B cell (primary cell): ENCODE data around the gene MED27. TPM values are rescaled to one million over a fixed set of nuclear protein-coding genes. Genes with fewer than 3 reads are reported as not detected.

Experiments
- ATAC-seq: fragments of 200-7000 bp; cut with Tn5 transposase; one replicate; pipeline ENCODE4 v1.10.0; 2021; ENCODE audit warnings: low read depth, mild to moderate bottlenecking, moderate number of reproducible peaks, moderate library complexity
- CTCF ChIA-PET: fragments of 350-600 bp; sonication (Branson Sonifier 250); formaldehyde crosslinking; loops from one replicate; lab custom pipeline; 2021; ENCODE audit warnings: antibody characterized with exemption, inconsistent platforms; lab: Charles Lee
- POLR2A ChIA-PET: fragments of 350-600 bp; sonication (Branson Sonifier 250); formaldehyde crosslinking; loops from one replicate; lab custom pipeline; 2021; ENCODE audit warnings: antibody characterized with exemption; lab: Charles Lee
- DNase-seq: peaks from one replicate; pipeline ENCODE4 v3.0.0; 2013
- H2AFZ ChIP-seq: 2 replicates; pipeline ENCODE4 v1.6.1; 2012; ENCODE audit warnings: mild to moderate bottlenecking, low read depth, low read length; ENCODE audit not compliant: insufficient read depth, poor library complexity, severe bottlenecking
- H3K27ac ChIP-seq, 2 donors: 1 replicate in 1 of 2; 2 replicates in 1 of 2; pipeline ENCODE4 v1.5.1; 2012 to 2013; ENCODE audit warnings: low read length in 2 of 2, mild to moderate bottlenecking in 2 of 2, moderate library complexity in 1 of 2
- H3K27me3 ChIP-seq, 4 experiments: fragments of 200-600 bp in 1 of 4; sonication (generic) in 1 of 4; replicated peaks in 1 of 4; 1 replicate in 2 of 4; 2 replicates in 2 of 4; pipeline versions ENCODE4 v1.6.1 to v1.7.0; 2013 to 2016; ENCODE audit warnings: low read length in 3 of 4, mild to moderate bottlenecking in 2 of 4, mixed read lengths in 1 of 4, moderate library complexity in 1 of 4; ENCODE audit not compliant: insufficient read depth in 4 of 4, control insufficient read depth in 3 of 4; ENCODE audit errors: control extremely low read depth in 1 of 4
- H3K36me3 ChIP-seq, 2 experiments: replicated peaks in 1 of 2; 1 replicate in 1 of 2; 2 replicates in 1 of 2; pipeline versions ENCODE4 v1.6.1 to v1.7.1; 2013; ENCODE audit warnings: low read length in 1 of 2; ENCODE audit not compliant: insufficient read depth in 2 of 2, control insufficient read depth in 1 of 2; ENCODE audit errors: control extremely low read depth in 1 of 2, extremely low read depth in 1 of 2
- H3K4me1 ChIP-seq, 2 donors: fragments of 200-600 bp in 1 of 2; sonication (generic) in 1 of 2; 1 replicate in 1 of 2; 2 replicates in 1 of 2; pipeline versions ENCODE4 v1.5.1 to v1.6.1; 2013 to 2017; ENCODE audit warnings: low read length in 2 of 2; ENCODE audit not compliant: control insufficient read depth in 2 of 2, insufficient read depth in 2 of 2
- H3K4me2 ChIP-seq: replicated peaks from 2 replicates; pipeline ENCODE3; 2012; ENCODE audit warnings: mild to moderate bottlenecking, low read depth, low read length; ENCODE audit not compliant: poor library complexity, severe bottlenecking
- H3K4me3 ChIP-seq, 5 experiments: fragments of 200-600 bp in 1 of 5; sonication (generic) in 1 of 5; 1 replicate in 3 of 5; 2 replicates in 2 of 5; pipeline versions ENCODE4 v1.5.1 to v1.7.0; 2011 to 2016; ENCODE audit warnings: low read length in 4 of 5, mild to moderate bottlenecking in 4 of 5, low read depth in 2 of 5, control low read depth in 1 of 5, moderate library complexity in 1 of 5; ENCODE audit not compliant: insufficient read depth in 1 of 5; ENCODE audit errors: control extremely low read depth in 1 of 5, extremely low read depth in 1 of 5
- H3K79me2 ChIP-seq: fragments of 200-600 bp; sonication (generic); one replicate; pipeline ENCODE4 v1.6.0; 2016; ENCODE audit warnings: low read length; ENCODE audit not compliant: control insufficient read depth, insufficient read depth
- H3K9ac ChIP-seq: fragments of 200-600 bp; sonication (generic); 2 replicates; pipeline ENCODE4 v1.6.1; 2017; ENCODE audit warnings: mild to moderate bottlenecking, low read length, moderate library complexity
- H3K9me3 ChIP-seq, 3 donors: one replicate each; pipeline versions ENCODE4 v1.6.1 to v1.7.1; 2013; ENCODE audit warnings: low read length in 2 of 3; ENCODE audit not compliant: control insufficient read depth in 2 of 3, insufficient read depth in 1 of 3; ENCODE audit errors: control extremely low read depth in 1 of 3
- H4K20me1 ChIP-seq: 2 replicates; pipeline ENCODE4 v1.6.0; 2012; ENCODE audit warnings: mild to moderate bottlenecking, low read length; ENCODE audit not compliant: insufficient read depth, control insufficient read depth, poor library complexity, severe bottlenecking
- H3K27ac Mint-ChIP-seq: one replicate; pipeline ENCODE4 v1.8.0; 2021; ENCODE audit warnings: mixed read lengths
- H3K27me3 Mint-ChIP-seq: one replicate; pipeline ENCODE4 v1.8.0; 2021; ENCODE audit warnings: mixed read lengths
- H3K4me1 Mint-ChIP-seq: one replicate; pipeline ENCODE4 v1.8.0; 2021; ENCODE audit warnings: mixed read lengths
- H3K4me3 Mint-ChIP-seq: one replicate; pipeline ENCODE4 v1.8.0; 2021; ENCODE audit warnings: mixed read lengths
- H3K9me3 Mint-ChIP-seq: one replicate; pipeline ENCODE4 v1.8.0; 2022; ENCODE audit warnings: mixed read lengths; ENCODE audit not compliant: insufficient read depth
- CTCF ChIP-seq: fragments of 200-600 bp; IDR thresholded peaks from one replicate; pipeline ENCODE4 v1.8.0; 2022; ENCODE audit warnings: antibody characterized with exemption, mild to moderate bottlenecking
- EZH2 ChIP-seq: IDR thresholded peaks from 2 replicates; pipeline ENCODE4 v1.6.1; 2012; ENCODE audit warnings: borderline replicate concordance, low read depth, mild to moderate bottlenecking, moderate library complexity, low read length; ENCODE audit not compliant: insufficient read depth, poor library complexity, severe bottlenecking
- WGBS: methylation state at CpG from one replicate; pipeline ENCODE4 v1.1.5; 2013; ENCODE audit warnings: missing lambda C conversion rate; ENCODE audit not compliant: insufficient coverage; 5-methylcytosine and 5-hydroxymethylcytosine counted together
- intact Hi-C: fragments of 100-400 bp; cut with micrococcal nuclease; formaldehyde crosslinking; loops from one replicate; pipeline ENCODE4 v1.10.0; 2022
- polyA plus RNA-seq: library from polyadenylated mRNA; depleted of rRNA; stranded (reverse); fragments of >200 nt; gene quantifications from 2 replicates; pipeline ENCODE4 v1.2.3, GENCODE V29; 2012
- total RNA-seq, 2 donors: library from RNA; stranded (reverse); fragments of 120-200 nt in 1 of 2; gene quantifications; 1 replicate in 1 of 2; 2 replicates in 1 of 2; pipeline versions ENCODE4 v1.2.3 to v1.2.4, GENCODE V29; 2013 to 2022

Gene MED27
- total and polyA plus RNA-seq, 2 donors (not counting 1 experiment from before 2014, with no cell fraction given), result 17.4 to 17.7 TPM

GRCh38 chr9:131858147-131858546 lies 221.5 kb downstream of the MED27 start:
- CTCF ChIA-PET, result no interaction called here

GRCh38 chr9:131856105-131856504 lies 223.6 kb downstream of the MED27 start:
- Histone ChIP-seq H3K4me3 (no peak overlapping the region), H3K4me2 (no peak overlapping the region), H3K27ac (no peak overlapping the region), H3K4me1 (no peaks in the 10 kb centered on the region), H3K27me3 (no peaks in the 10 kb centered on the region), H3K79me2 (no peaks in the 10 kb centered on the region), H3K36me3 (peaks cover 0 to 4% of the 10 kb centered on the region in 2 experiments), H4K20me1 (no peaks in the 10 kb centered on the region), H3K9me3 (no peaks in the 10 kb centered on the region), H2AFZ (no peak overlapping the region), H3K9ac (no peak overlapping the region)
- POLR2A ChIA-PET, result no interaction called here
- no peak overlapping the region for H3K27ac Mint-ChIP-seq
- TF ChIP-seq CTCF (no peak), EZH2 (no peak)
- CTCF ChIA-PET, result no interaction called here
- no peak overlapping the region for H3K4me3 Mint-ChIP-seq
- no peaks in the 10 kb centered on the region for H3K27me3 Mint-ChIP-seq
- intact Hi-C loops, result no loop called here
- ATAC-seq (no peak), DNase-seq (no peak)
- 97% methylated on average over 19 of the region's 21 CpGs for WGBS
- H3K9me3 Mint-ChIP-seq, result no peaks in the 10 kb centered on the region
- H3K4me1 Mint-ChIP-seq, result peaks cover 3% of the 10 kb centered on the region

More at GRCh38 chr9:131858147-131858546, 221.5 kb downstream of the MED27 start:
- TF ChIP-seq CTCF, result no peak
- no peak for TF ChIP-seq EZH2
- no peaks in the 10 kb centered on the region for H3K27me3 ChIP-seq
- no peaks in the 10 kb centered on the region for H3K4me1 ChIP-seq
- no peaks in the 10 kb centered on the region for H3K9me3 ChIP-seq
- POLR2A ChIA-PET, result no interaction called here
- H2AFZ ChIP-seq, result no peak overlapping the region
- no peak overlapping the region for H3K27ac ChIP-seq
- no peak overlapping the region for H3K27ac Mint-ChIP-seq
- DNase-seq (no peak), ATAC-seq (no peak)
- H3K36me3 ChIP-seq, result peaks cover 0 to 11% of the 10 kb centered on the region in 2 experiments
- WGBS, result 96% methylated on average over 9 of the region's 12 CpGs
- peaks cover 3% of the 10 kb centered on the region for H3K4me1 Mint-ChIP-seq
- no peaks in the 10 kb centered on the region for H3K79me2 ChIP-seq
- no peak overlapping the region for H3K9ac ChIP-seq
- H4K20me1 ChIP-seq, result no peaks in the 10 kb centered on the region
- H3K4me3 ChIP-seq, result no peak overlapping the region
- H3K9me3 Mint-ChIP-seq, result no peaks in the 10 kb centered on the region
- no peak overlapping the region for H3K4me2 ChIP-seq
- intact Hi-C loops, result no loop called here
- no peak overlapping the region for H3K4me3 Mint-ChIP-seq
- no peaks in the 10 kb centered on the region for H3K27me3 Mint-ChIP-seq
